Kidney (tissue), 14 donors: ENCODE data around the gene RNF169. TPM values are rescaled to one million over a fixed set of nuclear protein-coding genes. Genes with fewer than 3 reads are reported as not detected.

ENCODE experiments used
- DNase-seq, 5 donors: peaks; one replicate each; pipeline ENCODE4 v3.0.0-alpha.2; 2013 to 2020
- FAIRE-seq: peaks from 2 replicates; lab custom pipeline; 2012; peaks lifted over from hg19 to GRCh38; lab: Jason Lieb, UNC
- H3K27ac ChIP-seq, 2 donors: one replicate each; pipeline ENCODE4 v1.7.0; 2013; ENCODE audit warnings: low read depth in 2 of 2, low read length in 2 of 2, inconsistent platforms in 1 of 2
- H3K27me3 ChIP-seq: one replicate; pipeline ENCODE4 v1.7.1; 2013; ENCODE audit warnings: low read length, inconsistent platforms; ENCODE audit not compliant: control insufficient read depth, insufficient read depth
- H3K36me3 ChIP-seq, 3 donors: one replicate each; pipeline versions ENCODE4 v1.7.0 to v1.7.1; 2013; ENCODE audit warnings: low read length in 3 of 3, control low read depth in 1 of 3, inconsistent platforms in 1 of 3; ENCODE audit not compliant: insufficient read depth in 3 of 3, control insufficient read depth in 2 of 3
- H3K4me1 ChIP-seq, 3 donors: one replicate each; pipeline versions ENCODE4 v1.7.0 to v1.7.1; 2013; ENCODE audit warnings: low read length in 3 of 3, inconsistent platforms in 1 of 3, low read depth in 1 of 3; ENCODE audit not compliant: control insufficient read depth in 2 of 3, insufficient read depth in 2 of 3
- H3K4me3 ChIP-seq, 3 donors: one replicate each; pipeline versions ENCODE4 v1.7.0 to v1.8.1; 2013; ENCODE audit warnings: low read length in 3 of 3, control low read depth in 1 of 3, inconsistent platforms in 1 of 3
- H3K9ac ChIP-seq, 3 donors: one replicate each; pipeline versions ENCODE4 v1.7.0 to v1.7.1; 2013; ENCODE audit warnings: low read length in 3 of 3, control low read depth in 1 of 3, inconsistent platforms in 1 of 3
- H3K9me3 ChIP-seq, 3 donors: one replicate each; pipeline versions ENCODE4 v1.7.0 to v1.7.1; 2013; ENCODE audit warnings: low read length in 3 of 3, control low read depth in 1 of 3, inconsistent platforms in 1 of 3; ENCODE audit not compliant: control insufficient read depth in 2 of 3, insufficient read depth in 1 of 3
- CTCF ChIP-seq: IDR thresholded peaks from 3 replicates; pipeline ENCODE4 v1.5.1; 2012; ENCODE audit warnings: mild to moderate bottlenecking, moderate library complexity, borderline replicate concordance; ENCODE audit not compliant: insufficient read depth; ENCODE audit errors: extremely low read depth
- intact Hi-C: fragments of 100-400 bp; cut with DNase I; formaldehyde crosslinking; loops from one replicate; pipeline ENCODE4 v1.11.1; 2022
- polyA plus RNA-seq: library from polyadenylated mRNA; stranded (reverse); fragments of 350-450 nt; fragmentation: Illumina TruSeq; extraction: RNeasy Lipid Tissue Mini Kit (QIAGEN cat#74804); gene quantifications from one replicate; pipeline ENCODE4 v1.2.3, GENCODE V29; 2014; ENCODE audit warnings: low read depth, low replicate concordance; ENCODE audit not compliant: insufficient read depth
- total RNA-seq: library from RNA; stranded (reverse); fragmentation: NEBNext Ultra II Directional; extraction: Animal tissue kit (Norgen Biotek cat#: 25700); gene quantifications from one replicate; pipeline ENCODE4 v1.2.1, GENCODE V29; 2021
- donor health status: control.
- donor health status: control.
- donor health status: control.
- donor health status: control.
- donor health status: control.
- donor health status: DM: yes; HTN: yes; CAD: no.
- donor health status: Normal renal cell carcinoma (clear cell type).

RNF169 gene
- total and polyA plus RNA-seq, 2 donors from 2014 or later, result 3.1 to 19.6 TPM

DNA sequence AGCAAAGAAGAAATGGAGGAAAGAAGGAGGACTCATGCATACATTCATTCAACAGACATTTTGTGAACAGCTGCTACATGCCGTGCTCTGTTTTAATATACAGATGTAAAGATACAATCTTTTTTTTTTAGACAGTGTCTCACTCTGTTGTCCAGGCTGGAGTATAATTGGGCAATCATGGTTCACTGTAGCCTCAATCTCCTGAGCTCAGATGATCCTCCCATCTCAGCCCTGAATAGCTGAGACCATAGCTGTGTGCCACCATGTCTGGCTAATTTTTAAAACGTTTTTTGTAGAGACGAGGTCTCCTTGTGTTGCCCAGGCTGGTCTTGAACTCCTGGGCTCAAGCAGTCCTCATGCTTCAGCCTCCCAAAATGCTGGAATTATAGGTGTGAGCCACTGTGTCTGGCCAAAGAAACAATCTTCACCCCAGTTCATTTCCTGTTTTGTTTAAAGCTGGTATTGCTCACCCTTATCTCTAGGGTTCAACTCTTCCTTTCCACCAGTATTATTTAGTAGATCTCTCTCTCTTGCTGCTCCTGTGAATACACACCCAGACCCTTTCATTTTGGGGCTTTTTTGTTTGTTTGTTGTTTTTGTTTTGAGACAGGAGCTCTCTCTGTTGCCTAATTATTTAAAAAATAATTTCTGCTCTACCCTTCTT, 69.8 kb downstream of the RNF169 start:
- no peak overlapping the region for H3K9ac ChIP-seq
- H3K27me3 ChIP-seq, result no peaks in the 10 kb centered on the region
- H3K4me1 ChIP-seq, result peaks cover 0 to 4% (median 0%) of the 10 kb centered on the region in 3 donors
- no peak overlapping the region for H3K27ac ChIP-seq
- no peak for TF ChIP-seq CTCF
- intact Hi-C loops, result no loop called here
- no peak overlapping the region for H3K4me3 ChIP-seq
- DNase-seq (no peak), FAIRE-seq (no peak)
- peaks cover 0 to 9% (median 4%) of the 10 kb centered on the region in 3 donors for H3K36me3 ChIP-seq
- H3K9me3 ChIP-seq, result no peaks in the 10 kb centered on the region

DNA sequence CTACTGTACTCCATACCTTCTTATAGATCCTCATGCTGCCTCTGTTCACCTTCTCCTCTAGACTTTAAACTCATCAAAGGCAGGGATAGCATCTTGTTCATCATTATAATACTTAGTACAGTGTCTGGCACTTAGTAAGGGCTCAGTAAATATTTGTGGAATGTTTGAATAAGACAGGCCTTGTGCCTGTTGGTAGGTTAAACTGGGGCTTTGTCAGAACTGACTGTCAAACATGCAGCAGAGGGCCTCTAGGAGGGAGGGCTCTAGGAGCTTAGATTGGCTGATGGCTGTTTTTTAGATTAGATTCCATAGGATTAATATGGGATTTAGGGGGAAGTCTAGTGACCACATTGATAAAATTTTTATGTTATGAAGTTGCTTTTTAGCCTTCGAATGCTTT, 70.8 kb downstream of the RNF169 start:
- Histone ChIP-seq H3K27ac (no peak overlapping the region), H3K9ac (no peak overlapping the region), H3K4me3 (no peak overlapping the region), H3K27me3 (no peaks in the 10 kb centered on the region), H3K36me3 (peaks cover 0 to 12% (median 4%) of the 10 kb centered on the region in 3 donors), H3K4me1 (peaks cover 0 to 4% (median 0%) of the 10 kb centered on the region in 3 donors), H3K9me3 (peaks cover 0 to 8% (median 0%) of the 10 kb centered on the region in 3 donors)
- DNase-seq (no peak), FAIRE-seq (no peak)
- no peak for TF ChIP-seq CTCF
- intact Hi-C loops, result no loop called here

DNA sequence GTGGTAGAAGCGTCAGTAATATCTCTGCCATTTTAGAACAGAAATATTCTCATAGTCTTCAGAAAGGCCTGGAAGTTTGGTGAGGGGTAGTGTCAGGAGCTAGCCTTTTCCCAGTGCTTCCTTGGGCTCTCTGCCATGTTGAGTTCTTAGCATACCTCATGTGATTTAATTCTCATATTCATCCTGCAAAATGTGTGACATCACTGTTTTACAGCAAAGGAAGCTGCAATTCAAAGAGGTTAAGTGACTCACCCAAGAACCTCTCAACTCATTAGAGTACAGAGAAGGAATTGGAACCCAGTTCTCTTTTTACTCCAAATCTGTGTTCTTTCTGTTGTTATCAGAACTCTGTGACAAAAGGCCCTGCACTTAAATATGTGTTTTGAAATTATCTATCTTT, 72.1 kb downstream of the RNF169 start:
- H3K36me3 ChIP-seq, result peaks cover 0 to 12% (median 4%) of the 10 kb centered on the region in 3 donors
- peak in 1 of 5 donors; percentile 6 for DNase-seq
- H3K4me1 ChIP-seq, result peaks cover 0 to 4% (median 0%) of the 10 kb centered on the region in 3 donors
- H3K27ac ChIP-seq, result no peak overlapping the region
- no peak overlapping the region for H3K4me3 ChIP-seq
- intact Hi-C loops, result no loop called here
- peaks cover 0 to 13% (median 3%) of the 10 kb centered on the region in 3 donors for H3K9me3 ChIP-seq
- no peaks in the 10 kb centered on the region for H3K27me3 ChIP-seq
- no peak overlapping the region for H3K9ac ChIP-seq
- no peak for TF ChIP-seq CTCF
- FAIRE-seq, result no peak
